K562 (cell line): ENCODE measurements around the gene HGFAC. TPM values are rescaled to one million over a fixed set of nuclear protein-coding genes. Genes with fewer than 3 reads are reported as not detected.

Source experiments
- ATAC-seq: fragments of 200-7000 bp; cut with Tn5 transposase; 3 replicates; pipeline ENCODE4 v1.9.1; 2020; ENCODE audit warnings: moderate library complexity
- BruUV-seq: library from RNA; stranded (reverse); fragments of 400-500 nt; replicated peaks from 2 replicates; lab custom pipeline; 2021; lab: Mats Ljungman, UMichigan
- CTCF ChIA-PET: fragments of 300-600 bp; formaldehyde crosslinking; extraction: SDS; loops from one replicate; lab custom pipeline; 2021; ENCODE audit warnings: low intra/inter-chr PET ratio; lab: Yijun Ruan, JAX
- POLR2A ChIA-PET: fragments of 300-600, 350-650 bp; sonication (Branson Sonifier 250); formaldehyde crosslinking; extraction: SDS; loops from one replicate; lab custom pipeline; 2021; ENCODE audit warnings: antibody characterized with exemption, inconsistent platforms; lab: Yijun Ruan, JAX
- DNase-seq, 4 experiments: peaks; one replicate each; pipeline versions ENCODE4 v3.0.0 to v3.0.0-alpha.2; 2011 to 2018; ENCODE audit warnings: low spot score in 3 of 4, mixed read lengths in 3 of 4; ENCODE audit errors: extremely low read depth in 1 of 4
- FAIRE-seq: peaks from 2 replicates; lab custom pipeline; 2011; peaks lifted over from hg19 to GRCh38; lab: Jason Lieb, UNC
- H2AFZ ChIP-seq: 2 replicates; pipeline ENCODE4 v1.6.0; 2011; ENCODE audit warnings: low read depth, low read length, control low read depth, inconsistent platforms
- H3K27ac ChIP-seq: fragments of 200-600 bp; 3 replicates; pipeline ENCODE4 v1.8.0; 2011; ENCODE audit warnings: low read depth, mild to moderate bottlenecking, control low read depth, inconsistent platforms, low read length, moderate library complexity, mixed read lengths; ENCODE audit errors: extremely low read depth
- H3K27me3 ChIP-seq, 2 experiments: fragments of 300-600 bp in 1 of 2; 2 replicates in 1 of 2; 3 replicates in 1 of 2; pipeline versions ENCODE4 v1.6.0 to v1.8.0; 2011; ENCODE audit warnings: inconsistent platforms in 2 of 2, low read length in 2 of 2, mild to moderate bottlenecking in 1 of 2, mixed read lengths in 1 of 2, moderate library complexity in 1 of 2; ENCODE audit not compliant: control insufficient read depth in 2 of 2, insufficient read depth in 2 of 2
- H3K36me3 ChIP-seq: fragments of 300-600 bp; 3 replicates; pipeline ENCODE4 v1.8.0; 2011; ENCODE audit warnings: mild to moderate bottlenecking, low read length, inconsistent platforms; ENCODE audit not compliant: control insufficient read depth, insufficient read depth
- H3K4me1 ChIP-seq, 2 experiments: fragments of 200-600 bp in 1 of 2; replicated peaks in 1 of 2; 2 replicates in 1 of 2; 3 replicates in 1 of 2; pipeline versions ENCODE4 v1.5.1 to v1.8.0; 2011; ENCODE audit warnings: inconsistent platforms in 2 of 2, low read length in 2 of 2, mild to moderate bottlenecking in 1 of 2, mixed read lengths in 1 of 2, moderate library complexity in 1 of 2; ENCODE audit not compliant: control insufficient read depth in 2 of 2, insufficient read depth in 2 of 2
- H3K4me2 ChIP-seq: 2 replicates; pipeline ENCODE4 v1.6.1; 2011; ENCODE audit warnings: low read length, control low read depth, inconsistent platforms, mixed read lengths; ENCODE audit not compliant: insufficient read depth
- H3K4me3 ChIP-seq: fragments of 200-600 bp; sonication (generic), shearing (Covaris generic); 2 replicates; pipeline ENCODE4 v1.5.1; 2016; ENCODE audit warnings: control low read depth, inconsistent platforms
- H3K79me2 ChIP-seq: fragments of 200-600 bp; 3 replicates; pipeline ENCODE4 v1.8.0; 2011; ENCODE audit warnings: low read length, inconsistent platforms; ENCODE audit not compliant: control insufficient read depth, insufficient read depth
- H3K9ac ChIP-seq, 2 experiments: 2 replicates each; pipeline versions ENCODE4 v1.6.0 to v1.6.1; 2011; ENCODE audit warnings: low read depth in 2 of 2, low read length in 2 of 2, control low read depth in 1 of 2, inconsistent platforms in 1 of 2, mild to moderate bottlenecking in 1 of 2, mixed read lengths in 1 of 2; ENCODE audit not compliant: insufficient read depth in 1 of 2
- H3K9me1 ChIP-seq: one replicate; pipeline ENCODE4 v1.6.0; 2011; ENCODE audit warnings: inconsistent platforms, mild to moderate bottlenecking, low read length, moderate library complexity; ENCODE audit not compliant: control insufficient read depth, insufficient read depth
- H3K9me3 ChIP-seq: replicated peaks from 2 replicates; pipeline ENCODE4 v1.5.1; 2011; ENCODE audit warnings: low read depth, low read length, inconsistent platforms; ENCODE audit not compliant: control insufficient read depth, insufficient read depth
- H4K20me1 ChIP-seq: replicated peaks from 2 replicates; pipeline ENCODE4 v1.6.1; 2011; ENCODE audit warnings: low read length, inconsistent platforms, mixed read lengths; ENCODE audit not compliant: control insufficient read depth, insufficient read depth
- GTF2E2 ChIP-seq: fragments of 200-800 bp; sonication (Bioruptor generic); IDR thresholded peaks from 2 replicates; pipeline ENCODE4 v1.6.1; 2016; ENCODE audit warnings: missing genetic modification characterization, missing compliant biosample characterization
- NFYB ChIP-seq: IDR thresholded peaks from 2 replicates; pipeline ENCODE4 v1.6.1; 2011; ENCODE audit warnings: mild to moderate bottlenecking, moderate library complexity; ENCODE audit not compliant: insufficient read length; ENCODE audit errors: extremely low read depth
- NRF1 ChIP-seq, 2 experiments: fragments of 450-650 bp; IDR thresholded peaks in 1 of 2; conservative IDR thresholded peaks in 1 of 2; 2 replicates each; pipeline ENCODE4 v1.6.1; 2014; ENCODE audit warnings: mild to moderate bottlenecking in 2 of 2
- POLR2A ChIP-seq: fragments of 450-650 bp; conservative IDR thresholded peaks from 2 replicates; pipeline ENCODE4 v1.6.1; 2016
- ZNF217 ChIP-seq: sonication (generic); formaldehyde crosslinking; IDR thresholded peaks from 2 replicates; pipeline ENCODE4 v1.8.0; 2022; ENCODE audit warnings: mild to moderate bottlenecking, missing genetic modification reagents
- WGBS: fragments of 100-300 bp; shearing (Covaris generic); methylation state at CpG from one replicate; pipeline ENCODE4 v1.1.6; 2016; ENCODE audit warnings: low coverage, mixed read lengths; ENCODE audit not compliant: insufficient coverage; ENCODE audit errors: missing lambda C conversion rate; 5-methylcytosine and 5-hydroxymethylcytosine counted together
- in situ Hi-C: fragments of 300-500 bp; cut with MboI; formaldehyde crosslinking; loops from 4 replicates; pipeline ENCODE4 v1.15.0; 2018; ENCODE audit warnings: inconsistent platforms, mixed read lengths
- intact Hi-C: fragments of 100-400 bp; cut with micrococcal nuclease; formaldehyde crosslinking; loops from 2 replicates; pipeline ENCODE4 v1.14.2; 2022
- polyA plus RNA-seq, 8 experiments: library from polyadenylated mRNA; depleted of rRNA in 4 of 8; stranded (reverse) in 5 of 8; unstranded in 3 of 8; fragments of >200 nt; fragmentation: Nextera tagmentation in 2 of 8; fragmentation: Illumina TruSeq in 1 of 8; extraction: Ambion mirVana in 2 of 8; extraction: Trizol in 1 of 8; gene quantifications; 2 replicates each; pipeline versions ENCODE4 v1.2.1 to v1.2.3, GENCODE V29; 2011 to 2014; ENCODE audit warnings: inconsistent platforms in 1 of 8, missing spikeins in 1 of 8
- total RNA-seq, 7 experiments: library from RNA; depleted of rRNA in 6 of 7; stranded (reverse); fragments of >200 nt in 6 of 7; fragmentation: Illumina TruSeq in 2 of 7; extraction: Trizol in 2 of 7; gene quantifications; 2 replicates each; pipeline versions ENCODE4 v1.2.1 to v1.2.3, GENCODE V29; 2011 to 2021; ENCODE audit warnings: low replicate concordance in 1 of 7
- TF ChIP-seq, protein P1 (sequence below): sonication (generic); formaldehyde crosslinking; IDR thresholded peaks from 2 replicates; pipeline ENCODE4 v1.8.0; 2022; ENCODE audit warnings: missing genetic modification reagents, mild to moderate bottlenecking, moderate library complexity, borderline replicate concordance

Gene HGFAC
- total and polyA plus RNA-seq, 9 of the 15 experiments (the other 6 are each of a cell fraction or from before 2014, with no cell fraction given), result 0.13 TPM; not detected in 8

GRCh38 chr4:3449047-3449573 lies 7.3 kb downstream of the HGFAC start:
- DNase-seq (no peak), FAIRE-seq (no peak), ATAC-seq (peak; percentile 16; the same call in 1 of the 3 replicates)
- no peaks in the 10 kb centered on the region for H3K9me1 ChIP-seq
- peak overlapping the region in 1 of 2 experiments; percentile 17; a peak in 1 of 4 replicates for H3K9ac ChIP-seq
- no peak overlapping the region for H3K4me3 ChIP-seq
- H3K4me2 ChIP-seq, result no peak overlapping the region
- no peak overlapping the region for H3K27ac ChIP-seq
- in situ Hi-C loops, result no loop called here
- H3K36me3 ChIP-seq, result no peaks in the 10 kb centered on the region
- H4K20me1 ChIP-seq, result 0 out of 2 replicates have a peak, but pooled peaks cover 3% of the 10 kb centered on the region
- 50% methylated on average over 12 of the region's 21 CpGs for WGBS
- ChIA-PET POLR2A (interaction anchor here (0.6 to 1.1 kb wide), 3 partner anchors 10 to 809 kb away, joined by 3 to 4 read pairs (median 3); no protein-coding TSS in a partner anchor), CTCF (no interaction called here)
- no TSS peak for BruUV-seq
- intact Hi-C loops, result no loop called here
- no peak overlapping the region for H2AFZ ChIP-seq
- no peak for TF ChIP-seq GTF2E2 (tag)
- TF ChIP-seq NRF1 (conservative IDR thresholded peaks at IDR 0.05 in 1 of 2, IDR thresholded peaks at IDR 0.05 in 1 of 2), result peak in 1 of 2 experiments; percentile 40; a peak in 1 of 4 replicates
- no peak for TF ChIP-seq POLR2A
- no peak for TF ChIP-seq ZNF217 (CRISPR knock-in tag)
- TF ChIP-seq NFYB, result no peak
- TF ChIP-seq, protein P1, sequence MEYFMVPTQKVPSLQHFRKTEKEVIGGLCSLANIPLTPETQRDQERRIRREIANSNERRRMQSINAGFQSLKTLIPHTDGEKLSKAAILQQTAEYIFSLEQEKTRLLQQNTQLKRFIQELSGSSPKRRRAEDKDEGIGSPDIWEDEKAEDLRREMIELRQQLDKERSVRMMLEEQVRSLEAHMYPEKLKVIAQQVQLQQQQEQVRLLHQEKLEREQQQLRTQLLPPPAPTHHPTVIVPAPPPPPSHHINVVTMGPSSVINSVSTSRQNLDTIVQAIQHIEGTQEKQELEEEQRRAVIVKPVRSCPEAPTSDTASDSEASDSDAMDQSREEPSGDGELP (CRISPR knock-in tag), result no peak
- no peaks in the 10 kb centered on the region for H3K9me3 ChIP-seq
- peaks cover 0 to 56% of the 10 kb centered on the region in 2 experiments; a peak in 2 of 5 replicates for H3K4me1 ChIP-seq
- no peaks in the 10 kb centered on the region for H3K79me2 ChIP-seq
- peaks cover 0 to 4% of the 10 kb centered on the region in 2 experiments; a peak in 2 of 5 replicates for H3K27me3 ChIP-seq
